COR-L47 (cell line): ENCODE measurements around the gene HYCC1.

Source experiments
- DNase-seq: peaks from one replicate; lab custom pipeline; 2025; lab: John Stamatoyannopoulos, UW

HYCC1 gene

DNA sequence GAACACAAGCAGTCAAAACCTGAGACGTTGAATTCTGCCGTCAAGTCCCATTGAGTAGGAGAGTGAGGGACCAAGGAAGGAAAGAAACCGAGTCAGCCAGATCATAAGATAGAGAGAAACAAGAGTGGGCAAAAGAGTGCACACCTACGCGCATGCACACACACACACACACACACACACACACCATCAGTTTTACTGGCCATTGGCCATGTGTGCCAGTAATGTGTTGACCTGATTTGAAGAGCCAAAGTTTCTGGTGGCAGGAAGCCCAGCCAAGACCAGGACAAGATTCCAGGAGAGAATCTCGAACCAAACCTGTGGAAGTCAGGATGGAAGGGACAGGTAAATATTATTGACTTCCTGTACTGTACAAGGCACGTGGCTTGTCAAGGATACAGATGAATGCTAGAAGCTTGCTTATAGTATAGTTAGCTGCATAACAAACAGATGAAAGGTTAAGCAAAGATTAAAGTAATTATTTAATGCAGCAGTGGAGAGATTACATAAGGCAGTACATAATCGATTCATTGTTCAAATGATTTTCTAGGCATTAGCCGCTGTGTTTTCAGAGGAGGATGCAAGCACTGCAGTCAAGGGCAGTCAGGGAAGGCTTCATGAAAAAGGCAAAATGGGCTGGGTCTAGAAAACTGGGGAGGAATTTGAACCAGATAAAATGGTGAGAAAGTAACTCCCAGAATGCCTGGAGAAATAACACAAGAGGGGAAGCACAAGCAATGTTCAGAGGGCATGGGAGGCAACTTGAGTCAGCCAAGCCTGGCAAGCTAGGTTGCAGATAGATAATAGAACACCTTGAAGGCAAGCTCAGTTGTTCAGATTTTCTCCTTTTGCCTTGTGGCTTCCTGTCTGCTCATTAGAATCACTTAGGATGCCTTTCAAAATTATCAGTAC is 2.7 kb upstream of the HYCC1 start:
- no peak for DNase-seq

DNA sequence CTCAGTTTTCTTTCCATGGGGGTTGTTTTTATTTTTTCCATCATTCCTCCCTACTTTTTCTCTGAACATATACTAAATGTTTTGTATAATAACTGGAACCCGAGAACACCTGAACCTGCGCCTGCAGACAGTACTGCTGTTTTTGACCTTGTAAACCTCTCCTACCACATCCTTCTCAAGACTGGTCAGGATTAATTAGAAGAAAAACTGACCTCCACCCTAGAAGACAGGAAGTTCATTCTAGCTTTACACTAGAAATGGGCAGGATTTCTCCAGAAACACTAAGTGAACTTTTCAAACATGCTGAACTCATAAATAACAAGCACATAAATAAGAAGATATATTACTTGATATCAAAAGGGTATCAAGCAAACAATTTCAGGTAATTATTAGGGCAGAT is 751 bp upstream of the HYCC1 start:
- DNase-seq = no peak

DNA sequence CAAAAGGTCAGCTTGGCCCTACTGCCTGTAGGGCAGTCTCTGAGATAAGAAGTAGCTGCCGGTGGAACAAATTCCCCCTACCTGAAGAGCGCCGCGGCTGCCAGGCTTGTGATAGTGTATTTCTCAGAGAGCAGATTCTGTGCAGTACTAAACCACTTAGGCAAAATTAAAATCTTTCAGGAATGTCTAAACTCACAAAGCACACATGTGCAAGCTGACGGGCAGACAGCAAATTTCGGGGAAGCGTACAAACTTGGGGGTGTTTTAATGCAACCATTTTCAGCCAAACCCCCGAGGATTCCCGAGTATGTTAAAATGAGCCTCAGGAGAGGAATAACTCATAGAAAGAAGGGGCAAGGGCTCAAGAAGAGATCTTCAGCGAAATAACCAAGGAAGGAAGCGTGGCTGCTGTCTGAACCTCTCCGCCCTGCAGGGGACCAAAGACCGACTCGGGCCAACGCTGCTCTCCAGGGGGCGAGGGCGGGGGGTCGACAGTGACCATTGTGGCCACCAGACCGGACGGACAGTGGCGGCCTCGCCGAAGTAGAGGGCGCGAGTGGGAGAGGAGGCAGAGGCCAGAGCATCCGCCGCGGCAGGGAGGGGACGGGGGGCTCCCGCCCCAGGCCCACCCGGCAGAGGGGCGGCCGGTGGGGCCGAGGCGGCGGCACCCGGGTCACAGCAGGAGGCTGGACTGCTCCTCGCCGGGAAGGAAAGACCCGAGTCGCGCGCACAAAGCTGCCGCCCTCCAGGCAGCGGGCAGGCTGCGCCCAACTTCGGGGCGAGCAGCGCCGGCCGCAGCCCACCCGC is 819 bp downstream of the HYCC1 start:
- DNase-seq = peak; percentile 15

DNA sequence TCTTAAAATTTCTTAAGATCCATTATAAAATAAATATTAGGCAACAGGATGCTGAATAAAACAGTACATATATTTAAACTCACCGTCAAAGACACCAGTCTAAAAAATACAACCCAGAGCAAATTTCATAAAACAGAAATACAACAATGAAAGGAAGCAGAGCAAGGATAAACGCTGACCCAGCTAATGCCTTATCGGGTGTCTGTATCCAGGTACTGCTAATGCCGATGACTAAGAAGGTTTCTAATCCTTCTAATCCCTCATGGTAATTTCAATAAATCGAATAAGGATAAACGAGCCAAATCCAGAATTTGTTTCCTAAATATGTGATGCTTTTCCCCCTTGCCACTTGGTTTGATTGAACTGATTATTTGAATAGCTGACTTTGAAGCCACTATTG is 1.7 kb downstream of the HYCC1 start:
- DNase-seq = no peak

DNA sequence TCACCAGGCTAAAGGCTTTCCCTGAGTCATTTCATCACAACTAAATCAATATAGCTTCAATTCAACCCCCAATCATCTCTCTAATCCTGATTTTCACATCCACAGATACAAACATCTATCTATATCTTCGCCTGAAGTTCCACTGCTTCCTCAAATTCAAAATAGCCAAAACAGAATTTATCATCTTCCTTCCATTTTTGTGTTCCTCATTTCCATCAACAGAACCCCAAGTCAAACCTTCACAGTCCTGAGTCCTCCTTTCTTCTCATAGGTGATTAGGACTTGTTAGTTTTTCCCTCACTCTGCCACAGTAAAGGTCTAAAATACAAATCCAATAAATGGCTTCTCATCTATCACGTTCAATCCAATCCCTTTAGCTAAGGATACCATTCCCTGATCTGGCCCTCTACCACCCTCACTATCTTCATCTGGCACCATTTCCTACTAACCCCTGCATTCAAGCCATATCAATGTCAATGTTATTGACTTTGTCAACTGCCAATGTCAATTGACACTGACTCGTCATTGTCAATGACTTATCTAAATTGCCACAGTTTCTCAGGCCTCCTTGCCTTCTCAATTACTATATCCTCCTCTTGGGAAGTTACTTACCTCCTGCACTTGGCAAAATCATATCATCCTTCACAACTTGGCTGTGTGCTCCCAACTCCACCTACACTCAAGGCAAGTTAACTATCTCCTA is 2.6 kb downstream of the HYCC1 start:
- DNase-seq = no peak

DNA sequence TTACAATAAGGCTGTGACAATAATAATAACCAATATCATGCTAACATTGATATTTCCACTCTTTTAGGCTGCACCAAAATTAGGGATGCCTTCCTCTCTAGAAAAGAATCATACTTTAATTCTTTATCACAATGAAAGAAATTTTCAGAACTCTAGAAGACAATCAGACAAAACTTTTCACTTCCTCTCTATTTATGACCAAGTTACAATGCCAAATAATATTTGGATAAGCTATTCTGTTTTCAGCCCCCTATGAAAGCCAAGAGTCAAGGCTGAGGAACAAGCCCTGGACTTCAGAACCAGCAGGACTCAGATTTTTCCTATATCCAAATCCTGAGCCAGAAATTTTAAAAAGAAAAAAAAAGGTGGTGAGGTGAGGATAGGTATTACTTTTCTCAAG is 4.6 kb downstream of the HYCC1 start:
- no peak for DNase-seq

DNA sequence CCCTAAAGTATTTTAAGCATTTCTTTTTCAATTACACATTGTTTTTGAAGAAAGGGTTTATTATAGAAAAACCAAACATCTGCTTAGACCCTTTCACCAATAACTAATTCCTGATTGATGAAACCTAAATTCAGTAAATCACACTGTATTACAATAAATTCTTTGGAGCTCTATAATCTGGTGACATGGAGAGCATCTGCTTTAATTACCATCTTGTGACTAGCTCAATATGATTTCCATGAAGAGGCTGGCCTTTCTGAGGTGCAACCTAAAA is 9.7 kb downstream of the HYCC1 start:
- no peak for DNase-seq

DNA sequence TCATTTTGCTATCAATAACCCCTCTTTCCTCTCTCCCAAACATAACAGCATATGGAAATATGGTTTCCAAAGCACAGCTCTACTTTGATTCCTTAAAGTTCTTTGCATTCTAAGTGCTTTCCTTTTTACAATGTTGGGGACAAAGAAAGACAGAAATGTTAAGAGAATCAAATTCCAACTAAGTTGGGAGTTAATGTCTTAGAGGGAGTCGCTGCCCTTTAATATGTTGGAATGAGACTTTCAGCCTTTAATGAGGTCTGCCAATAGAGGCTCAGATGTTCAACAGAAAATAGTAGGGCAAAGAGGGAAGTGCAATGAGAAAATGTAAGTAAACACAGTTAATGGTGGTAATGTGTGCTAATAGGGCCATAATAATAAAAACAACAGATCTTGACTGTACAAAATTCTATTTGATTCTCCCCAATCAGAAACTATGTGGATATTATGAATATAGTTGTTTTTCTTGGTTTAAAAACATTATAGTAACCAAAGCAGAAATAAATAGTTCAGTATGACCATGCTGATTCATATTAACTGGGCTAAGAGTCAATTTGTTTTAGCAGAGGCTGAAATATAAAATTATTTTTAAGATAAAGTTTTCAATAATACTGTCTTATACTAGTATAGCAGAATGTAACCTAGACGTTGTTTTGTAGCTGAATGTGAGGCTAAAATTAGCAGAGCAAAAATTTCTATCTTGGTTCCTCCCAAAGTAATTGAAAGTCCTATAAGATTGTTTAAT is 10.3 kb downstream of the HYCC1 start:
- no peak for DNase-seq

DNA sequence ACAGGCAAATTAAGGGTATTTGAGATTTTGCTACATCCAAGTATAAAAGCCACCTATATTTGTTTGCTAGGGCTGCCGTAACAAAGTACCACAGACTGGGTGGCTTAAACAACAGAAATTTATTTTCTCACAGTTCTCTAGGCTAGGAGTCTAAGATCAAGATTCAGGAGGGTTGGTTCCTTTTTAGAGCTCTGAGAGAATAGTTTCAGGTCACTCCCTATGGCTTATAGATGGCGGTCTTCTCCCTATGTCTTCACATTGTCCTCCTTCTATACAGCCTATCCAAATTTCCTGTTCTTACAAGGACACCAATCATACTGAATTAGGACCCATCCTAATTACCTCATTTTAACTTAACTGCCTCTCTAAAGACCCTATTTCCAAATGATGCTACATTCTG is 11.2 kb downstream of the HYCC1 start:
- no peak for DNase-seq

DNA sequence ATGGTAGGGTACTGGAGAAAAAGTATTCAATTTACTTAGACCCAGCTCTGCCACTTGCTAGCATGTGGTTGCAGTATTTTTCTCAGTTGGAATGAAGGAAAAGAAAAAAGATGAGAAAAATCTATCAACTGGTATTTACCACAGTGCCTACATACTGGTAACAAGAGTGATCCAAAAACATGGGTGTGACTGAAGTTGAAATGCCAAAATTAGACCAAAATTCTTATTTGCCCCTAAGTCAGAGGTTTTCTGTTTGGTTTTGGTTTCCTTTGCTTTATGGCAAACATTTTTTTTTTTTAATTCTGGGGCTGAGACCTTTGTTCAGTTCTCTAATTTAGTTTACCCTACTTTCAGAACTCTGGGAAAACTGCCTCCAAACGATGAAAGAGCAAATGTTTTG is 12.3 kb downstream of the HYCC1 start:
- no peak for DNase-seq

DNA sequence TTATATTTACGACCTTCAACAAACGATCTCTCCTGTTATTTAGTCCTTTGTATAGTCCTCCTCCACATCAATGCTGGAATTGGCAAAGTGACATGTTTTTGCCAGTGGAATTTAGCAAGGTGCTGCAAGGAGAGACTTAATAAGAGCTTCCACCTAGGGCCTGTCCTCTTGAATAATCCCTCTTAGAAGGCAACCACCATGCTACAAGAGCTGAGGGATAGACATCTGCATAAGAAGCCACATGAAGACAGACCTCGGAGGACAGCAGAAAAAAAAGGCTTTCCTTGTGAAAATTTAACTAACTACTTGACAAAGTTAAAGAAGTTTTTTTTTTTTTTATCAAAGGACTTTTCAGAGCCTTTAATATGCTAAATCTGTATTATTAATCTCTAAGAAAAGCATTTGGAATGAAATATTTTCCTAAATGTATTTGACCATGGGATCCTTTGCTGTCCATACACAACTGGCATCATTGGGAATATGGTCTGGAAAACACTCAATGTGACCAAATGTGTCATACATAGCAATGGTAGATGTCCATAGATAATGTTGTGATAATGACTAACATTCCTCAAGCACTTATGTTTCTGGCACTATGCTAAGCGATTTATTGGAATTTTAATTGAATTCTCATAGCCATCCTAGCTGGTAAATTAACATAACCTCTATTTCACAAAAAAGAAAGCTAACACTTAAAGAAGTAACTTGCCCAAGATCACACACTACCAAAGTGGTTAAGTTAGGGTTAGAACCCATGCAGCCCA is 13.2 kb downstream of the HYCC1 start:
- DNase-seq = no peak

DNA sequence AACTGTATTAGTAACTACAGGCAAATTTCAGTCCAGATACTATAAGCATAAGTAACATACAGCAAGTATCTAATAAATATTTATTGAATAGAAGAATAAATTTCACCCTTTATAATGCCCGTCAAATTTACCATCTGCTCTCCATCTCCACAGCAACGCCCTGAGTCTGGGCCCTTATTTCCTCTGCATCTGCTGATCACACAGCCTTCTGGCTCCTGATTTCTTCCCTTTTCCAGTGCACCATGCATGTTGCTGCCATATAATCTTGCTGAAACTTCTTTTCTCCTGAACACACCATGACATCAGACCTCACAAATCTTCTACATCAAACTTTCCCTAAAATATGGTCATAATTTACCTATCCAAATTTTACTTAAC is 15.4 kb downstream of the HYCC1 start:
- DNase-seq = no peak

DNA sequence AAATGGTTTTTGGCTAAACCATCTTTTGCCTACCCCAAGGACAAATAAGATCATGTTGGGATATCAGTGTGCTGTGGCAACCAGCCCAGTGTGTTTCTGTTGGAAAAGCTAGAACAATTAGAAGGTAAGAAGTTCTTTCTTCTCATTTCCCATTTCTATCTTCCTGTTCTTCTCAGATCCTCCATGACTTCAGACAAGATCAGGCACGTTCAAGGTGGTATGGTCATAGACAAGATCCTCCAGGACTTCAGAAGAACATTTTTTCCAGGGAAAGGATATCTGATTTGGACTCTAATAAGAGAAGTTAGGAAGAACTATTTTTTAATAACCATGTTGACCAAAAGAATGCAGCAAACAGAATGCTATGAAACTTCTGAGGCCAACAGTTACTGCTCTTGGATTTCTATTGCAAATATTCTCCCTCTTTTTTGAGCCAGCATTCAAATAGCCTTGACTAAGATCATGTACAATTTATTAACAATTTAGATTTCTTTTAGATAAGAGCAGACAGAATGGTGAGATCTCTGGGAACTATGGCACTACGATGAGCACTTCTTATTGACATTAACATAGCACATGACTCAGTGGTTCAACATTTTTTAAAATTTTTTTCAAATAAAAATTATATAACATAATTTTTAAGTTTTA is 15.9 kb downstream of the HYCC1 start:
- no peak for DNase-seq

DNA sequence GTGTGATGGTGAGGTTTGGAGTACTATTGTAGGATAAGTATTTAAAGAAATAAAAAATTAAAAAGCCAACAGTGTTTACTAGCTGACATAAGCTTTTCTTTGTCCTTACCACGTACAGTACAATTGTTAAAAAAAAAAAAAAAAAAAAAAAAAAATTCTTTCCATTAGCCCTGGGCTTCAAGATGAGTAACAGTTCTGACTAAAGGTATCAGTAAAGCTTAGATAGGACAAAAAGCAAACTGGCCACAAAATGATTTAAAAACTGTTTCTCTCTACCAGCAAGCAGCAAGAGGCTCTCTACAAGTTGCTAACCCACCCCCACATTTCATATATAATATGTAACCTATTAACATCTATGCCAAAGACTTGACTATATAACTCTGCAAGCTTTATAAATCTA is 17.5 kb downstream of the HYCC1 start:
- no peak for DNase-seq

DNA sequence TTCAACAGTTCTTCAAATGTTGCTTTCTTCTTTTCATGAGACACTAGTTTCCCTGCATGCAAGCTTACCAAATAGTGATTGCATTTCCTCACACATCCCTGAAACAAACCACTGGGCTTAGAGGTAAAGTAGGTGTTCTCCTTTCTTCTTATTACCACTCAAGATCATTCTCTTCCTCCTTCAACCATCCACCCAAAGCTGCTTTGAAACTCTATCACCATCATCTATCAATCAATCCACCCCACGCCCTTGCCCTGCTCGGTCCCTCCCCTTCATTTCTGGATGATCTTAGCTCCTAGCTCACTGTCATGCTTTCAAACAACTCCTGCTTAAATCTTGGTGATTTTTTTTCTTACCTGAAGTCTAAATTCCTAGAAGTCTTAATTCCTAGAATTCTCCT is 18.9 kb downstream of the HYCC1 start:
- DNase-seq = no peak

DNA sequence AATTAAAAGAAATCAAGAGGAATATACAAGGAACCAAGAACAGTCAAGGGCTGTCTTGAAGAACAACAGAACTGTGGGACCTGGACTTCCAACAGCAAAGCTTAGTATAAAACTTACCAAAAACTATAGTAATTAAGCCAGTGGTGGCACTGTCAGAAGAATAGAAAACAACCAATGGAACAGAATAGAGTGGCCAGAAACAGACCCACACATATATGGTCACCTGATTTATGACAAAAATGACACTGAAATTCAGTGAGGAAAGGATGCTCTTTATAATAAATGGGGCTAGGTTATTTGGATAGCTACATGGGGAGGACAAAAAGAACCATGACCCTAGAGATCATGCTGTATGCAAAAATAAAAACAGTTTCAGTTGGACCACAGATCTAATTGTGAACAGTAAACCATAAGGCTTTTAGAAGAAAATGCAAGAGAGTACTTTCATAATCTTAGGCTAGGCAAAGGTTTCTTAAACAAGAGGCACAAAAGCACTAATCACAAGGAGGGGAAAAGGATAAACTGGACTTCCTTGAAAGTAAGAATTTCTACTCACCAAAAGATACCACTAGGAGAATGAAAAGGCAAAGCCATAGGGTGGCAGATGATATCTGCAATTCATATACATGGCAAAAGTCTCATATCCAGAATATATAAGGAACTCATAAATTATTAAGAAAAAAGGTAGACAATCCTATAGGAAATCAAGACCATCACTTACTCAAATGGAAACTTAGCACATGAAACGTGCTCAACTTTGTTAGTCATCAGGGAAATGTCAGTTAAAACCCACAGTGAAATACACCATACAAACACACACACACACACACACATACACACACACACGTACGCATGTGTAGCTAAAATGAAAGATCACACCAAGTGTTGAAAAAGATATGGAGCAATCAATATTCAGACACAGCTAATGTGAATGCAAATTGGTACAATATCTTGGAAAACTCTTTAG is 20.8 kb downstream of the HYCC1 start:
- DNase-seq = no peak

DNA sequence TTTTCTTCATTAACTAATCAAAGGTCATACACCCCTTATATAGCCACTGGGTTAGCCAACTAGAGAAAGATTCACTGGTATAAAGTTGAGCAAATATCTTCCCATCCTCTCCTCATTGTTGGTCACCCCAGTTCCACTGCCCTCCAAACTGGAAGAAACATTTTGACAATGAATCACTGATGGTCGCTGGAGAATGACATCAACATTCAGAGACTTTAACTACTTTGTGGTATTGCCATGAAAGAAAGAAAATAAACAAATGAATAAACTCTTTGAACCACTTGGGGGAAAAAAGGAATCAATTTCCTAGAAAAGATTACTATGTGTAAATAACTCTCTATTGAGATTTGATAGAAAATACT is 23.4 kb downstream of the HYCC1 start:
- DNase-seq = no peak

DNA sequence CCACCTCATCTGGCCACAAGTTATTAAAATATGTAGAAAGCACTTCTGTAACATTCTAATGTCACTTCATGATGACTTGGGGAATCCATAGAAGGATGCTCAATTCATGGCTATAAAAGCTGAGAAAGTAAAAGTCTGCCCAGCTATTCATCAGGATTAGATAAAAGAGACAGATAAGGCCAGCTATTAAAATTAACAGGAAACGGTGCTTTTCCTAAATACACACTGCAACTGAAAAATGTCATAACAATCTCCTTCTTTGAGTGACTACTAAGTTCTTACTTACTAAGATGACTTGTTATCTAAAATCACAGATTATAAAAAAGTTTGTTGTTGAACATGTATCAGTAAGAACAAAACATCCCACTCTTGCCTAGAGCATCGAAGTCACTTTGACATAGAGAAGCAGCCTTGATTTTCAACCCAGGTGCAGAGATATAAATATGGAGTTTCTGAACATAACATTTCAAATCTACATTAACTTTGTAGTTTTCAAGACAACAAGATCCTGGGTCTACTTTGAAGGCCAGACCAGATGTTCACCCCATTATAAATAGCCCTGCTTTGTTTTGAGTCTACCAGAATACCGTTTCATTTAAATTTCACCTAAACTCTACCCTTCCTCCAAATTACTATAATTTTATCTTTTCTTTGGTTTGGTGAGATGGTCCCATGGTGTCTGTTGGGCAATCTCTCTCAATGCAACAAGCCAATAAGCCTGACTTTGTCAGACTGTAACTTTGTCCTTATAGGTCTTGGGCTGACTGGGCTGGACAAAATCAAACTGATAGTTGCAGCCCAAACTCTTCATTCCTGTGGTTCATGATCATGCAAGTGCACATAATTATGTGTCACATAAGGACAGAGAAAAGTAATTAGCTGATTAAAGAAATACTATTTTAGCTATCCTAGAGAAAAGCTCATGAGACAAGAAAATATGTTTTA is 24.0 kb downstream of the HYCC1 start:
- DNase-seq = no peak

DNA sequence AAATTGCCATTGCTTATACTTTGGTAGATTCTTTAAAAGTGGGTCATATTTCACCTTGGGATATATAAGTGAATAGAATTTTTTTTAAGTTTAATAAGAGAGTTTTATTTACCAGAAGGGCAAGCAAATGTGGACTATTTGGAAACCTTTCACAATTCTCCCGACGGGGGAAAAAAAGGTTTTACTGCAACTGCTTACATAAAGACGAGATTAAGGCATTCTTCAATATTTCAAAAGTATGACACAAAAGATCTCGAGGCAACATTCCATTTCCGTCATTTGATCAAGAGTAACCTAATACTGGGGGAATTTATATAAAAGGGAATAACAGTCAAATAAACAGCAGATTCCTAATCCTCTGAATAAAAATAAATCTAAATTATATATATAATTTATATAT is 28.5 kb downstream of the HYCC1 start:
- no peak for DNase-seq
